Psoas muscle (tissue), 8 donors: ENCODE results near the gene NPR3. TPM values are rescaled to one million over a fixed set of nuclear protein-coding genes. Genes with fewer than 3 reads are reported as not detected.
A peak's percentile ranks its signal among the peaks of the same experiment; 100 is the strongest.

Experiments
- ATAC-seq, 4 donors: fragments of 200-7000 bp; cut with Tn5 transposase; one replicate each; pipeline ENCODE4 v1.9.1; 2020; ENCODE audit warnings: moderate library complexity in 3 of 4, mild to moderate bottlenecking in 2 of 4
- DNase-seq, 2 donors: peaks; one replicate each; pipeline ENCODE4 v3.0.0-alpha.2; 2020
- H3K27ac ChIP-seq: fragments of 200-600 bp; one replicate; pipeline ENCODE4 v1.8.0; 2022
- H3K27me3 ChIP-seq, 3 donors: fragments of 200-600 bp in 1 of 3; one replicate each; pipeline versions ENCODE4 v1.6.1 to v1.8.0; 2013 to 2022; ENCODE audit warnings: low read length in 2 of 3, mild to moderate bottlenecking in 2 of 3, moderate library complexity in 1 of 3; ENCODE audit not compliant: insufficient read depth in 3 of 3
- H3K36me3 ChIP-seq, 2 donors: fragments of 200-600 bp in 1 of 2; one replicate each; pipeline versions ENCODE4 v1.6.1 to v1.8.0; 2013 to 2022; ENCODE audit warnings: low read depth in 1 of 2, mild to moderate bottlenecking in 1 of 2, moderate library complexity in 1 of 2; ENCODE audit not compliant: insufficient read depth in 1 of 2
- H3K4me1 ChIP-seq: fragments of 200-600 bp; one replicate; pipeline ENCODE4 v1.8.0; 2022
- H3K4me3 ChIP-seq: fragments of 200-600 bp; one replicate; pipeline ENCODE4 v1.8.0; 2022; ENCODE audit warnings: mild to moderate bottlenecking
- H3K9me3 ChIP-seq: fragments of 200-600 bp; one replicate; pipeline ENCODE4 v1.8.0; 2022
- CTCF ChIP-seq: fragments of 200-600 bp; IDR thresholded peaks from one replicate; pipeline ENCODE4 v1.8.0; 2022; ENCODE audit warnings: antibody characterized with exemption
- WGBS, 3 donors: extraction: QIAGEN DNeasy Blood & Tissue Kit; methylation state at CpG; one replicate each; pipeline versions ENCODE4 v1.1.6 to v1.1.7; 2013; 5-methylcytosine and 5-hydroxymethylcytosine counted together
- intact Hi-C, 2 donors: fragments of 100-400 bp; cut with DNase I; formaldehyde crosslinking; loops; one replicate each; pipeline versions ENCODE4 v1.11.0 to v1.14.2; 2022
- polyA plus RNA-seq, 3 donors: library from polyadenylated mRNA; stranded (reverse); fragments of 200-250 nt; gene quantifications; one replicate each; pipeline ENCODE4 v1.2.3, GENCODE V29; 2013
- total RNA-seq, 4 donors: library from RNA; stranded (reverse); fragmentation: NEBNext Ultra II Directional in 2 of 4; extraction: Animal tissue kit (Norgen Biotek cat#: 25700) in 2 of 4; gene quantifications; one replicate each; pipeline versions ENCODE4 v1.2.1 to v1.2.4, GENCODE V29; 2021 to 2023
- donor health status: healthy with polysubstance abuse.
- donor health status: DM: no; HTN: no; CAD: no; lungs with moderate emphysema.
- donor health status: Bipolar disorder and iron deficiency.
- donor health status: healthy.
- donor health status: DM: yes; HTN: yes; CAD: no.
- donor health status: DM: no; HTN: no; CAD: no.
- donor health status: DM: no; HTN: no; CAD: no.
- donor health status: DM: yes; HTN: yes; CAD: no.

NPR3 gene
- total and polyA plus RNA-seq, 7 donors, result 1.6 to 44.2 (median 10.5) TPM

GRCh38 chr5:32753051-32753450 lies 41.9 kb downstream of the NPR3 start:
- H3K9me3 ChIP-seq, result peaks cover 4% of the 10 kb centered on the region
- no peak overlapping the region for H3K4me3 ChIP-seq
- no peak overlapping the region for H3K27ac ChIP-seq
- ATAC-seq (no peak), DNase-seq (no peak)
- intact Hi-C loops, result no loop called here
- no peaks in the 10 kb centered on the region for H3K4me1 ChIP-seq
- no peak for TF ChIP-seq CTCF
- WGBS, 3 donors, result 48 to 64% (median 52%) methylated on average over 2 of the region's 2 CpGs
- peaks cover 0 to 4% (median 0%) of the 10 kb centered on the region in 3 donors for H3K27me3 ChIP-seq
- no peaks in the 10 kb centered on the region for H3K36me3 ChIP-seq

- Histone ChIP-seq H3K9me3 (peaks cover 4% of the 10 kb centered on the region), H3K27ac (no peak overlapping the region), H3K36me3 (no peaks in the 10 kb centered on the region), H3K4me3 (no peak overlapping the region), H3K4me1 (no peaks in the 10 kb centered on the region), H3K27me3 (peaks cover 0 to 4% (median 0%) of the 10 kb centered on the region in 3 donors)
- intact Hi-C loops, result no loop called here
- DNase-seq (no peak), ATAC-seq (peak in 1 of 4 donors; percentile 48)
- no peak for TF ChIP-seq CTCF
Measured at GRCh38 chr5:32753765-32754164, 42.6 kb downstream of the NPR3 start.

GRCh38 chr5:32754284-32754683 lies 43.2 kb downstream of the NPR3 start:
- ATAC-seq, result no peak
- Histone ChIP-seq H3K27me3 (peaks cover 0 to 4% (median 0%) of the 10 kb centered on the region in 3 donors), H3K4me3 (no peak overlapping the region), H3K36me3 (no peaks in the 10 kb centered on the region), H3K27ac (no peak overlapping the region), H3K4me1 (no peaks in the 10 kb centered on the region), H3K9me3 (peaks cover 4% of the 10 kb centered on the region)
- no peak for TF ChIP-seq CTCF
- 56 to 67% (median 63%) methylated on average over 1 of the region's 1 CpG for WGBS, 3 donors
- intact Hi-C loops, result no loop called here
- no peak for DNase-seq

DNA sequence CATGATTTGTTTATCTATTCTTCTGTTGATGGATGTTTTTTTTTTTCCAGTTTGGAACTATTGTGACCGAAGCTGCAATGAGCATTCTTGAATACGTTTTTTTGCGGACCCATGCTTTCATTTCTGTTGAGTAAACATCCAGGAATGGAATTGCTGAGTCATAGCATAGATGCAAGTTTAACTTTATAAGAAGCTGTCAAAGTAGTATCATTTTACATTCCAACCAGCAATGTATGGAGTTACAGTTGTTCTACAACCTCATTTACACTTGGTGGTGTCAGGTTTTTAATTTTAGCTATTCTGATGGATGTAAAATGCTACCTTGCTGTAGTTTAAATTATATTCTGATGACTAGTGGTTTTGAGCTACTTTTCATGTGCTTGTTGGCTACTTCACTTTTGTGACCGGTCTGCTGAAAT lies 49.0 kb downstream of the NPR3 start:
- no peak for DNase-seq
- H3K4me3 ChIP-seq, result peak overlapping the region; percentile 1
- no peaks in the 10 kb centered on the region for H3K27me3 ChIP-seq
- ATAC-seq, result no peak
- intact Hi-C loops, result no loop called here
- no peak overlapping the region for H3K27ac ChIP-seq
- H3K4me1 ChIP-seq, result no peaks in the 10 kb centered on the region
- 58 to 71% (median 67%) methylated on average over 4 of the region's 4 CpGs for WGBS, 3 donors
- H3K9me3 ChIP-seq, result peaks cover 4% of the 10 kb centered on the region
- no peak for TF ChIP-seq CTCF
- H3K36me3 ChIP-seq, result no peaks in the 10 kb centered on the region

DNA sequence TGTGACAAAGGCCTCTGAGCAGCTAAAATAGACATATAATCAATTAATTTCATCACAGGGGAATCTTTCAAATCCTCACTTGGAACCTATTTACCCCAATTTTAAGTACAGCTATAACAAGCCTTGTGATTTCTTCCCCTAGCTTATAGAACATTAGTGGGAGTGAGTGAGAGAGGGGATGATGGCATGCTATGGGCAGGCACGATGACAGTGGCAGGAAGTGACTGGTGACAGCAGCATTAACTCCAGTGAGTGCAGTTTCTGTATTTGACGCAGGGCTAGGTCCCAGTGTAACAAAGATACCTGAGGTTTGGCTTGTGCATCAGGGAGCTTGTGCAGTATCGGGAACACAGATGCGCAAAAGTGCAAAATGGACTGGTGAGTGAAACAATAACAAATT lies 54.1 kb downstream of the NPR3 start:
- Histone ChIP-seq H3K36me3 (no peaks in the 10 kb centered on the region), H3K9me3 (no peaks in the 10 kb centered on the region), H3K27me3 (no peaks in the 10 kb centered on the region), H3K4me1 (no peaks in the 10 kb centered on the region), H3K4me3 (no peak overlapping the region), H3K27ac (no peak overlapping the region)
- 78 to 79% (median 79%) methylated on average over 4 of the region's 4 CpGs for WGBS, 3 donors
- DNase-seq (no peak), ATAC-seq (no peak)
- intact Hi-C loops, result no loop called here
- no peak for TF ChIP-seq CTCF
